Stomach smooth muscle (tissue), 2 donors: ENCODE measurements around the gene CREB3L2.

Experiments used
- H3K27ac ChIP-seq: one replicate; pipeline ENCODE4 v1.7.0; 2013; ENCODE audit warnings: mild to moderate bottlenecking, low read length, inconsistent platforms
- H3K27me3 ChIP-seq, 2 donors: one replicate each; pipeline ENCODE4 v1.7.0; 2013; ENCODE audit warnings: low read length in 2 of 2; ENCODE audit not compliant: insufficient read depth in 2 of 2, control insufficient read depth in 1 of 2
- H3K36me3 ChIP-seq, 2 donors: one replicate each; pipeline ENCODE4 v1.7.0; 2013; ENCODE audit warnings: low read length in 2 of 2; ENCODE audit not compliant: control insufficient read depth in 2 of 2, insufficient read depth in 2 of 2
- H3K4me1 ChIP-seq: one replicate; pipeline ENCODE4 v1.7.0; 2013; ENCODE audit warnings: low read length; ENCODE audit not compliant: control insufficient read depth, insufficient read depth
- H3K4me3 ChIP-seq, 2 donors: one replicate each; pipeline ENCODE4 v1.7.0; 2013; ENCODE audit warnings: low read length in 2 of 2
- H3K9ac ChIP-seq, 2 donors: one replicate each; pipeline ENCODE4 v1.7.0; 2013; ENCODE audit warnings: low read length in 2 of 2, mild to moderate bottlenecking in 1 of 2
- H3K9me3 ChIP-seq, 2 donors: one replicate each; pipeline ENCODE4 v1.7.0; 2013; ENCODE audit warnings: low read length in 2 of 2; ENCODE audit not compliant: control insufficient read depth in 2 of 2
- donor health status: healthy.
- donor health status: Pancreatic carcinoma.

CREB3L2 gene

GRCh38 chr7:137961200-137962177 is 40.4 kb downstream of the CREB3L2 start:
- Histone ChIP-seq H3K36me3 (peaks cover 0 to 2% of the 10 kb centered on the region in 2 donors), H3K4me1 (peaks cover 19% of the 10 kb centered on the region), H3K9ac (no peak overlapping the region), H3K9me3 (no peaks in the 10 kb centered on the region), H3K27ac (no peak overlapping the region), H3K4me3 (no peak overlapping the region), H3K27me3 (no peaks in the 10 kb centered on the region)

GRCh38 chr7:137960020-137960419 is 41.9 kb downstream of the CREB3L2 start:
- no peaks in the 10 kb centered on the region for H3K9me3 ChIP-seq

GRCh38 chr7:137958470-137959431 is 43.1 kb downstream of the CREB3L2 start:
- no peak overlapping the region for H3K27ac ChIP-seq
- no peak overlapping the region for H3K9ac ChIP-seq
- H3K4me1 ChIP-seq: peaks cover 40% of the 10 kb centered on the region

More at GRCh38 chr7:137960020-137960419, 41.9 kb downstream of the CREB3L2 start:
- H3K36me3 ChIP-seq: peaks cover 0 to 2% of the 10 kb centered on the region in 2 donors
- peaks cover 28% of the 10 kb centered on the region for H3K4me1 ChIP-seq
- H3K27me3 ChIP-seq: no peaks in the 10 kb centered on the region
- H3K27ac ChIP-seq: no peak overlapping the region
- no peak overlapping the region for H3K4me3 ChIP-seq
- H3K9ac ChIP-seq: no peak overlapping the region

GRCh38 chr7:137957887-137958286 is 44.0 kb downstream of the CREB3L2 start:
- H3K4me1 ChIP-seq: peaks cover 46% of the 10 kb centered on the region
- no peak overlapping the region for H3K27ac ChIP-seq
- H3K27me3 ChIP-seq: no peaks in the 10 kb centered on the region
- H3K9ac ChIP-seq: no peak overlapping the region
- H3K36me3 ChIP-seq: peaks cover 0 to 2% of the 10 kb centered on the region in 2 donors
- no peak overlapping the region for H3K4me3 ChIP-seq
- no peaks in the 10 kb centered on the region for H3K9me3 ChIP-seq

More at GRCh38 chr7:137958470-137959431, 43.1 kb downstream of the CREB3L2 start:
- no peak overlapping the region for H3K4me3 ChIP-seq
- H3K36me3 ChIP-seq: peaks cover 0 to 2% of the 10 kb centered on the region in 2 donors
- no peaks in the 10 kb centered on the region for H3K9me3 ChIP-seq
- no peaks in the 10 kb centered on the region for H3K27me3 ChIP-seq

GRCh38 chr7:137956591-137956990 is 45.3 kb downstream of the CREB3L2 start:
- Histone ChIP-seq H3K4me1 (peaks cover 46% of the 10 kb centered on the region), H3K36me3 (no peaks in the 10 kb centered on the region), H3K9ac (no peak overlapping the region), H3K9me3 (no peaks in the 10 kb centered on the region), H3K27ac (peak overlapping the region; percentile 79), H3K27me3 (no peaks in the 10 kb centered on the region), H3K4me3 (no peak overlapping the region)

- Histone ChIP-seq H3K9me3 (no peaks in the 10 kb centered on the region), H3K27me3 (no peaks in the 10 kb centered on the region), H3K36me3 (no peaks in the 10 kb centered on the region), H3K4me1 (peaks cover 46% of the 10 kb centered on the region), H3K27ac (peak overlapping the region; percentile 79), H3K9ac (peak overlapping the region in 1 of 2 donors; percentile 8), H3K4me3 (no peak overlapping the region)
Measured at GRCh38 chr7:137956183-137956582, 45.7 kb downstream of the CREB3L2 start.

GRCh38 chr7:137954614-137955013 is 47.3 kb downstream of the CREB3L2 start:
- Histone ChIP-seq H3K36me3 (no peaks in the 10 kb centered on the region), H3K9ac (no peak overlapping the region), H3K9me3 (no peaks in the 10 kb centered on the region), H3K27me3 (no peaks in the 10 kb centered on the region), H3K27ac (peak overlapping the region; percentile 79), H3K4me3 (no peak overlapping the region), H3K4me1 (peaks cover 46% of the 10 kb centered on the region)

- Histone ChIP-seq H3K4me3 (peak overlapping the region; percentile 15 to 23), H3K27me3 (no peaks in the 10 kb centered on the region), H3K27ac (peak overlapping the region; percentile 79), H3K36me3 (no peaks in the 10 kb centered on the region), H3K9me3 (no peaks in the 10 kb centered on the region), H3K9ac (peak overlapping the region; percentile 37 to 39), H3K4me1 (peaks cover 46% of the 10 kb centered on the region)
Measured at GRCh38 chr7:137953665-137954470, 48.0 kb downstream of the CREB3L2 start.

- H3K9me3 ChIP-seq: no peaks in the 10 kb centered on the region
- H3K36me3 ChIP-seq: no peaks in the 10 kb centered on the region
- peak overlapping the region; percentile 37 to 39 for H3K9ac ChIP-seq
- peak overlapping the region; percentile 79 for H3K27ac ChIP-seq
- peak overlapping the region; percentile 15 to 23 for H3K4me3 ChIP-seq
- H3K4me1 ChIP-seq: peaks cover 41% of the 10 kb centered on the region
- no peaks in the 10 kb centered on the region for H3K27me3 ChIP-seq
Measured at GRCh38 chr7:137953043-137953664, 48.7 kb downstream of the CREB3L2 start.
